ENCODE results near the gene GC.

GC gene

DNA sequence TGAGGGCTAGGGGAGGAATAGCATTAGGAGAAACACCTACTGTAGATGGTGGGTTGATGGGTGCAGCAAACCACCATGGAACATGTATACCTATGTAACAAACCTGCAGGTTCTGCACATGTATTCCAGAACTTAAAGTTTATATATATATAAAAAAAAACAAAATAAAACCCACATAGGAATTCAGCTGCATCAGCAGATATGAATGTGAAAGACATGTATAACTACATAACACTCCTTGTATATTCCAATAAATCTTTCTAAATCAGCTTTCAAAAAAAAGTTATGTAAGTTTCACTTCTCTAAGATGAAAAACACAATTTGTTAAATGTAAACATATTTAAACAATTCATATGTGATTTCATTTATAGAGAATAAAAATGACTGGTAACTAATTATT is 6.0 kb downstream of the GC start:
- TF ChIP-seq, protein P1, sequence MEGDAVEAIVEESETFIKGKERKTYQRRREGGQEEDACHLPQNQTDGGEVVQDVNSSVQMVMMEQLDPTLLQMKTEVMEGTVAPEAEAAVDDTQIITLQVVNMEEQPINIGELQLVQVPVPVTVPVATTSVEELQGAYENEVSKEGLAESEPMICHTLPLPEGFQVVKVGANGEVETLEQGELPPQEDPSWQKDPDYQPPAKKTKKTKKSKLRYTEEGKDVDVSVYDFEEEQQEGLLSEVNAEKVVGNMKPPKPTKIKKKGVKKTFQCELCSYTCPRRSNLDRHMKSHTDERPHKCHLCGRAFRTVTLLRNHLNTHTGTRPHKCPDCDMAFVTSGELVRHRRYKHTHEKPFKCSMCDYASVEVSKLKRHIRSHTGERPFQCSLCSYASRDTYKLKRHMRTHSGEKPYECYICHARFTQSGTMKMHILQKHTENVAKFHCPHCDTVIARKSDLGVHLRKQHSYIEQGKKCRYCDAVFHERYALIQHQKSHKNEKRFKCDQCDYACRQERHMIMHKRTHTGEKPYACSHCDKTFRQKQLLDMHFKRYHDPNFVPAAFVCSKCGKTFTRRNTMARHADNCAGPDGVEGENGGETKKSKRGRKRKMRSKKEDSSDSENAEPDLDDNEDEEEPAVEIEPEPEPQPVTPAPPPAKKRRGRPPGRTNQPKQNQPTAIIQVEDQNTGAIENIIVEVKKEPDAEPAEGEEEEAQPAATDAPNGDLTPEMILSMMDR (IDR thresholded peaks at IDR 0.05; ENCODE audit: extremely low read depth, insufficient read depth, missing control alignments), result no peak
- DNase-seq (ENCODE audit: low spot score), result no peak
- in situ Hi-C loops (cut with MboI; ENCODE audit: low pct_unique_long_range_greater_than_20kb, low sequenced_read_pairs, unreplicated experiment), result no loop called here

DNA sequence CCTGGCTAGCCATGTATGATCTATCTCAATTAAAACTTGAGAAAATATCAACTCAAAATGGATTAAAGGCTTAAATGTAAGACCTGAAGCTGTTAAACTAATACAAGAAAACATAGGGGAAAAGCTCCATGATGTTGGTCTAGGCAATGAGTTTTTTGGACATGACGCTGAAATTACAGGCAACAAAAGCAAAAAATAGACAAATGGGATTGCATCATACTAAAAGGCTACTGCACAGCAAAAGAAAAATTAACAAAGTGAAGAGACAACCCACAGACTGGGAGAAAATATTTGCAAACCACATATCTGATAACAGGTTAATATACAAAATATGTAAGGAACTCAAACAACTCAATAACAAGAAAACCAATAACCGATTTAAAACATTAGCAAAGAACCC is 8.4 kb downstream of the GC start:
- in situ Hi-C loops (cut with MboI; ENCODE audit: low pct_unique_long_range_greater_than_20kb, low sequenced_read_pairs, unreplicated experiment), result no loop called here
- DNase-seq (ENCODE audit: low spot score), result no peak
- TF ChIP-seq, protein P1 (IDR thresholded peaks at IDR 0.05; ENCODE audit: extremely low read depth, insufficient read depth, missing control alignments), result no peak

DNA sequence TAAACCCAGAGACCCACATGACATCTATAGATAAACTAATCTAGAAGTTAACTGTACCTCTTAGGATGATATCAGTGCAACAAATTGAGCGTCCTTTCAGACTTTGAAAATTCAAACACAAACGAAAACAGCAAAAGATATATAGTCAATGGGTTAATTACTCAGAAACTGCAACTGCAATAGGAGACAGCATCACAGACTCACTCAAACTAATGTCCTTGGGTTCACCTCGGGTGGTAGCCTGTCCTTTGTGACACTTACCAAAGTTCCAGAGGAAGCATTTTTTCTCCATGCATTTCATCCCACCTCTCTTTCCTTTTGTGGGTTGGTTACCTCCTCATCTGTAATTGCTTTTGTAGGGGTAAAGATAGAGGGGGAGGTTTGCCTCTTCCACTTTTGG is 9.7 kb downstream of the GC start:
- no peak for DNase-seq (ENCODE audit: low spot score)
- in situ Hi-C loops (cut with MboI; ENCODE audit: low pct_unique_long_range_greater_than_20kb, low sequenced_read_pairs, unreplicated experiment), result no loop called here
- TF ChIP-seq, protein P1 (IDR thresholded peaks at IDR 0.05; ENCODE audit: extremely low read depth, insufficient read depth, missing control alignments), result no peak

DNA sequence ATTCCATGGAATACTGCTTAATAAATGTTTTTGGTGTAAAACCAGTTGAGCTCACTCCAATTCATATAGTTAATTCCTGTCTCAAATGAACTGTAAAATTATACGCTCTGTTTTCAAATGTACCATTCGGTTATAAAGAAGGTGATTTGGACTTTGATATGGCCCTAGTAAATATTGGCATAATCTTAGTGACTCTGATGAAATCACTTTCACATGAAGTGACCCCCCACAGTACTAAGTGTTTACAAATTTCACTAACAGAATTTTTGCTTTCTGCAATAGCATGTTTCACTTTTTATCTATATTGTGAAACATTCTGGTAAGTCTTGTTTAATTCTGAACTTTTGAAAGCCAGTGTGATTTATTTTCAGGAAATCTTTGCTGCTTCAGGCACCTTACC is 10.9 kb downstream of the GC start:
- TF ChIP-seq, protein P1 (IDR thresholded peaks at IDR 0.05; ENCODE audit: extremely low read depth, insufficient read depth, missing control alignments), result no peak
- no peak for DNase-seq (ENCODE audit: low spot score)
- in situ Hi-C loops (cut with MboI; ENCODE audit: low pct_unique_long_range_greater_than_20kb, low sequenced_read_pairs, unreplicated experiment), result no loop called here

DNA sequence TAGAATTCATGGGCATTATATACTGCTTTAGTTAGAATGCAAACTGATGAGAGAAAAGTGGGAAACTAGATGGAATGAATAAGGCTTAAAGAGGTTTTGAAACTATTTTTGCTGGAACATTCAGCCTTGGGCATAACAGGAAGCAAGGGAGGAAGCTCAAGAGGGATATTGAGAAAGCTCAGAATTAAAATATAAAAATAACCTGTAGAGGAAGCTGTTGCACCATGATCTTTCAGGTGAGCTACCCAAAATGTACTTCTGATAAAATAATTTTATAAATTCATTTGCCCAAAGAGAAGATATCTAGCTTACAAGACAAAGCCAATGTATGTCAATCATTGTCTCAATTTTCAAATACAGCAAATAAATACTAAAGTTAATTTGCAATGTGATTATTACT is 11.3 kb downstream of the GC start:
- TF ChIP-seq, protein P1 (IDR thresholded peaks at IDR 0.05; ENCODE audit: extremely low read depth, insufficient read depth, missing control alignments), result no peak
- no peak for DNase-seq (ENCODE audit: low spot score)
- in situ Hi-C loops (cut with MboI; ENCODE audit: low pct_unique_long_range_greater_than_20kb, low sequenced_read_pairs, unreplicated experiment), result no loop called here

DNA sequence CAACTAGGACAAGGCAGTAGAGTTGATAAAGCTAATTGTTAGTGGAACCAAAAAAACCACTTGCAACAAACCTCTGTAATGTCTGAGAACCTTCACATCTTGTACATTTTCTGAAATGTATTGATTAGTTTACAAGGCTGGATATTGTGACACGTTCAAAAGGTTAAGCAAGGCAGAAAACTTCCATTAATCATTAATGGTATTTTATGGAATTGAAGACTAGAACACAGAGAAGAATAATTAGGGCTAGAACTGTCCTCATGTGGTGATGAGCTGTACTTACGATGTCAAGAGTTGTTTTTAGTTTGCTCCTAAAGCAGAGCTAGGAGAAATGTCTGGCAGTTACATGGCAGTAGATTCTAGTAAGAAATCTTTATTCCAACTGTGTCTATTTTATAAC is 12.3 kb downstream of the GC start:
- TF ChIP-seq, protein P1 (IDR thresholded peaks at IDR 0.05; ENCODE audit: extremely low read depth, insufficient read depth, missing control alignments), result no peak
- in situ Hi-C loops (cut with MboI; ENCODE audit: low pct_unique_long_range_greater_than_20kb, low sequenced_read_pairs, unreplicated experiment), result no loop called here
- no peak for DNase-seq (ENCODE audit: low spot score)

DNA sequence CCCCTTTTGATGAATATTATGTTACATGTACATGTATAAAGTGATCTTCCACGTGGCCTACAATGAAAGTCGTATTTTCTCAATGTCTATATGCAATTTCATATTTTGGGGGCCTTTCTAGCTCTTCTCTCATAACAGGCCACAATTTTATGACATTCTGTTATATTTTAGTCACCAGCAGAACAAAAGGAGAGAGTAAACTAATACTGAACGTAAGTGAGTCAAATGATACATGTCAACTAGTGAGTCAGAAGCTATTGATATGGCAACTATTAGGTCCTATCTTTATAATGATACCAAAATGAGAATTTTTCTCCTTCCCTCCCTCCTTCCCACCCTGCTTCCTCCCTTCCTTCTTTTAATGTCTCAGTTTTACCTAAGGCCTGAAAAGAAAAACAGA is 14.4 kb downstream of the GC start:
- in situ Hi-C loops (cut with MboI; ENCODE audit: low pct_unique_long_range_greater_than_20kb, low sequenced_read_pairs, unreplicated experiment), result no loop called here
- DNase-seq (ENCODE audit: low spot score), result no peak
- TF ChIP-seq, protein P1 (IDR thresholded peaks at IDR 0.05; ENCODE audit: extremely low read depth, insufficient read depth, missing control alignments), result no peak

Data from GM13977 (cell line).